ENCODE results near the gene TNFAIP2. TPM values are rescaled to one million over a fixed set of nuclear protein-coding genes. Genes with fewer than 3 reads are reported as not detected.

TNFAIP2 gene
- total RNA-seq, 1 donor from 2014 or later, result 1.0 TPM

DNA sequence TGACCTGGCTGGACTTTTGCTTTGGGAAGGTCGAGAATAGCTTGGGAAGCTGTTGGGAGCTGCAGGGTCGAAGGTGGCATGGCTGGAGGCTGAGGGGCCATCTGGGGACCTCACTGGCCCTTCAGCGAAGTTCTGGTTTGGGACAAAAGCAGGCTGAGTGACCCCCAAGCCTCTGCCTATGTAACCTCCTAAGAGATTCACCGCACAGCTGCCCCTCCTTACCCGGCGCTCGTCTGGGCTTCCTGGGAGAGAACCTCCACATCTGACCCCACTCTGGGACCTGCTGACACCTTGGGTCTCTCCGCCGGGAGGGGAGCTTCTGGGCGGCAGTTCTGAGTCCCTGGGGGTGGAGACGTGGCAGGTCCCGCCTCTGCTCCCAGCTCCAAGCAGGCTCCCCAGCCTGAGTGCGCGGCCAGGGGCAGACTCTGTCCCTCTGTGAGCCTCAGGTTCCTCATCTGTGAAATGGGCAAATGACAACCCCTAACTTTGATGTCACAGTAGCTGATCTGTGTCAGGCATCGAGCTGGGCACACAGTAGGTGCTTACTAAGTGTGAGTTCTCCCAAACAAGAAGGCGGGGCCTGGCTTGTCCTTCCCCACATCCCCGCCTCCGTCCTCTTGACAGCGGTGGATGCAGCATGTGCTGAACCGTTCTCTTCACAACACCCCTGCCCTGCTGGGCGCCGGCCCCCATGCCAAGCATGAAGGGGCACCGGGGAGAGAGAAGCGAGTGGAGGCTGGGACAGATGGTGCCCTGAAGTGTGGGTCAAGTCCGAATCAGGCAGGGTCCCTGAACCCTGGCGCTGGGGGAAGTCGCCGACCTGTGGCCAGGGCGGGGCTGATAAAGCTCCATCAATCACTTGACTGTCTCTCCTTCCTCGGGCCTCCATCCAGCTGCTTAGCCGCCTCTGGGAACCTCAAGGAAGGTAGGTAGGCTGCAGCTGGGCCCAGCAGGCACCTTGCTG, 25.0 kb upstream of the TNFAIP2 start:
- Mint-ChIP-seq H3K4me3 (ENCODE audit: low read depth) (no peak overlapping the region), H3K27ac (no peak overlapping the region), H3K36me3 (ENCODE audit: low read depth) (no peaks in the 10 kb centered on the region), H3K27me3 (ENCODE audit: low read depth) (peaks cover 8% of the 10 kb centered on the region), H3K4me1 (ENCODE audit: low read depth) (no peaks in the 10 kb centered on the region), H3K9me3 (no peaks in the 10 kb centered on the region)
- DNase-seq (ENCODE audit: low spot score), result no peak
- intact Hi-C loops (cut with micrococcal nuclease), result no loop called here

GRCh38 chr14:103099081-103099732, 24.1 kb upstream of the TNFAIP2 start:
- H3K36me3 Mint-ChIP-seq (ENCODE audit: low read depth), result no peaks in the 10 kb centered on the region
- no peak for DNase-seq (ENCODE audit: low spot score)

GRCh38 chr14:103099733-103100280, 23.5 kb upstream of the TNFAIP2 start:
- DNase-seq (ENCODE audit: low spot score), result no peak
- Mint-ChIP-seq H3K36me3 (ENCODE audit: low read depth) (no peaks in the 10 kb centered on the region), H3K27me3 (ENCODE audit: low read depth) (peaks cover 13% of the 10 kb centered on the region), H3K4me1 (ENCODE audit: low read depth) (no peaks in the 10 kb centered on the region), H3K27ac (no peak overlapping the region), H3K9me3 (no peaks in the 10 kb centered on the region), H3K4me3 (ENCODE audit: low read depth) (no peak overlapping the region)
- intact Hi-C loops (cut with micrococcal nuclease), result no loop called here

More at GRCh38 chr14:103099081-103099732, 24.1 kb upstream of the TNFAIP2 start:
- Mint-ChIP-seq H3K27ac (no peak overlapping the region), H3K27me3 (ENCODE audit: low read depth) (peaks cover 12% of the 10 kb centered on the region), H3K4me3 (ENCODE audit: low read depth) (no peak overlapping the region), H3K9me3 (no peaks in the 10 kb centered on the region), H3K4me1 (ENCODE audit: low read depth) (no peaks in the 10 kb centered on the region)
- intact Hi-C loops (cut with micrococcal nuclease), result no loop called here

DNA sequence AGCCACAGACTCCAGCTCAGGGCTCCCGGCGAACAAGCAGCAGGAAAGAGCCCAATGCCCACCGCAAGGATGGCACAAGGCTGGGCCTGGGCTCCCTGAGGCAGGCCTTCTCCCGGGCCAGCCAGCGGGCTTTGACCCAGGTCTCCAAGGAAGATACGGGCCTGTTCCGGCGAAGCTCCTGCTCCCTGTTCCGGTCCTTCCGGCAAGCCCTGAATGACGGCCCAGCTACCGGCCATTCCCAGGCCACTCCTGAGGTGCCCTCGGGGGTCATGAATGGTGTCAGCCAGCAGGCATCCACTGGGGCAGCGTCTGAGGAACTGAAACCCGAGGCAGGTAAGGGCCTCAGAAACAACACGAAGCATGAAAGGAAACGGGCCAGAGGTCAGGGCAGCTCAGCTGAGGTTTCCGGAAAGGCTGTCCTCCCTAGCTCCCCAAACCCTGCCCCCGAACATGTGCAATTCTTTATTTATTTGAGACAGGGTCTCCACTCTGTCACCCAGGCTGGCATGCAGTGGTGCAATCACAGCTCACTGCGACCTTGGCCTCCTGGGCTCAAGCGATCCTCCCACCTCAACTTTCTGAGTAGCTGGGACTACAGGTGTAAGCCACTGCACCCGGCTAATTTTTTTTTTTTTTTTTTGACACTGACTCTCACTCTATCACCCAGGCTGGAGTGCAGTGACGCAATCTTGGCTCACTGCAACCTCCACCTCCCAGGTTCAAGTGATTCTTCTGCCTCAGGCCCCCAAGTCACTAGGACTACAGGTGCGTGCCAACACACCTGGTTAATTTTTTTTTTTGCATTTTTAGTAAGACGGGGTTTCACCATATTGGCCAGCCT, 22.8 kb upstream of the TNFAIP2 start:
- H3K4me1 Mint-ChIP-seq (ENCODE audit: low read depth), result peaks cover 3% of the 10 kb centered on the region
- H3K4me3 Mint-ChIP-seq (ENCODE audit: low read depth), result no peak overlapping the region
- peaks cover 19% of the 10 kb centered on the region for H3K27me3 Mint-ChIP-seq (ENCODE audit: low read depth)
- intact Hi-C loops (cut with micrococcal nuclease), result no loop called here
- DNase-seq (ENCODE audit: low spot score), result no peak
- no peak overlapping the region for H3K27ac Mint-ChIP-seq
- no peaks in the 10 kb centered on the region for H3K9me3 Mint-ChIP-seq
- no peaks in the 10 kb centered on the region for H3K36me3 Mint-ChIP-seq (ENCODE audit: low read depth)

DNA sequence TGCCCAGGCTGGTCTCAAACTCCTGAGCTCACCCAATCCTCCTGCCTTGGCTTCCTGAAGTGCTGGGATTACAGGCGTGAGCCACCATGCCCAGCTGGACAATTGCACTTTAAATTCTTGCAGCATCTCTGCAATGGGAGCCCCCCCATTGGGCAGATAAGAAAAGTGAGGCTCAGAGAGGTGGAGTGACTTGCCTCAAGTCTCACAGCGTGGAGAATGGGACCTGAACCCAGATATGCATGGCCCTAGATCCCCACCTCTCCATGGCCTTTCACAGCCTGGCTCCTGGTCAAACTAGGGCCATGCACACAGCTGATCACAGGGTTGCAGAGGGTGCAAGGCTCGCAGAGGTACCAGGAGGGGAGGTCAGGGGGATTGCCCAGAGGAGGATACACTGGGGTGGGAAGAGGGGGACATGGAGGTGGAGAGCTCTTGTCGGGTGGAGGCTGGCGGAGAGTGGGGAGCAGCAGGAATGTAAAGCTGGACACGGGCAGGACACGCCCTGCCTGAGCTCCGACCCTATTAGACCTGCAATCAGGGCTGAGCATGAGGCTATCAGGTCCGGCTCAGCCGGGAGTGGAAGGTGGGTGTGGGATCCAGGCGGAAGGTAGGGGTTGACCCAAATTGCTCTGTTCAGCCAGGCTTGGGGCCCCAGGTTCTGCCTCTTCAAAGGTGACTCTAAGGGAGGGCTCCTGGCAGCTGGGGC, 21.9 kb upstream of the TNFAIP2 start:
- H3K27me3 Mint-ChIP-seq (ENCODE audit: low read depth), result peaks cover 23% of the 10 kb centered on the region
- H3K9me3 Mint-ChIP-seq, result no peaks in the 10 kb centered on the region
- DNase-seq (ENCODE audit: low spot score), result no peak
- H3K36me3 Mint-ChIP-seq (ENCODE audit: low read depth), result no peaks in the 10 kb centered on the region
- intact Hi-C loops (cut with micrococcal nuclease), result no loop called here
- peaks cover 3% of the 10 kb centered on the region for H3K4me1 Mint-ChIP-seq (ENCODE audit: low read depth)
- H3K4me3 Mint-ChIP-seq (ENCODE audit: low read depth), result no peak overlapping the region
- H3K27ac Mint-ChIP-seq, result no peak overlapping the region

GRCh38 chr14:103101963-103102688, 21.1 kb upstream of the TNFAIP2 start:
- peaks cover 3% of the 10 kb centered on the region for H3K4me1 Mint-ChIP-seq (ENCODE audit: low read depth)
- no peak for DNase-seq (ENCODE audit: low spot score)
- H3K4me3 Mint-ChIP-seq (ENCODE audit: low read depth), result no peak overlapping the region
- no peak overlapping the region for H3K27ac Mint-ChIP-seq
- peaks cover 23% of the 10 kb centered on the region for H3K27me3 Mint-ChIP-seq (ENCODE audit: low read depth)
- intact Hi-C loops (cut with micrococcal nuclease), result no loop called here
- no peaks in the 10 kb centered on the region for H3K36me3 Mint-ChIP-seq (ENCODE audit: low read depth)
- H3K9me3 Mint-ChIP-seq, result no peaks in the 10 kb centered on the region

DNA sequence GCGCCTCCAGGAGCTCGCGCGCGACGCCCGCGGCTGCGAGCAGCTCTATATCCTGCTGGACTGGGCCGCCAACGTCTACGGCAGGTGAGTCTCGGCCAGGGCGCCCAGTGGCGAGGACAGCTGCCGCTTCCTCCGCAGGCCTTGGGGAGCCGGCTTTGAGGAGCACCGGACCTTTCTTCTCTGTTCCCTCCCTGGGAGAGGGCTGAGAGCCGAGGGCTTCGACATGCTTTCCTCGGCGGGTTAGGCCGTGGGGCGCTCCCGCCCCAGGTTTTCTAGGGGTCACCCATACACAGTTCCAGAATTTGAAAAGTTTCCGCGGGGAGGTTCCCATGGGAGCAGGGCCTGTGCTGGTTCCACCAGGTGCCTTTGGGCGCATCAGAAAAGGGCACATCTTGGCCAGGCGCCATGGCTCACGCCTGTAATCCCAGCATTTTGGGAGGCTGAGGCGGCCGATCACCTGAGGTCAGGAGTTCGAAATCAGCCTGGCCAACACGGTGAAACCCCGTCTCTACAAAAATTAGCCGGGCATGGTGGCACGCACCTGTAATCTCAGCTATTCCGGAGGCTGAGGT, 20.5 kb upstream of the TNFAIP2 start:
- Mint-ChIP-seq H3K27ac (no peak overlapping the region), H3K36me3 (ENCODE audit: low read depth) (no peaks in the 10 kb centered on the region), H3K4me3 (ENCODE audit: low read depth) (no peak overlapping the region), H3K27me3 (ENCODE audit: low read depth) (peaks cover 23% of the 10 kb centered on the region), H3K9me3 (no peaks in the 10 kb centered on the region), H3K4me1 (ENCODE audit: low read depth) (peaks cover 3% of the 10 kb centered on the region)
- intact Hi-C loops (cut with micrococcal nuclease), result no loop called here
- DNase-seq (ENCODE audit: low spot score), result no peak

DNA sequence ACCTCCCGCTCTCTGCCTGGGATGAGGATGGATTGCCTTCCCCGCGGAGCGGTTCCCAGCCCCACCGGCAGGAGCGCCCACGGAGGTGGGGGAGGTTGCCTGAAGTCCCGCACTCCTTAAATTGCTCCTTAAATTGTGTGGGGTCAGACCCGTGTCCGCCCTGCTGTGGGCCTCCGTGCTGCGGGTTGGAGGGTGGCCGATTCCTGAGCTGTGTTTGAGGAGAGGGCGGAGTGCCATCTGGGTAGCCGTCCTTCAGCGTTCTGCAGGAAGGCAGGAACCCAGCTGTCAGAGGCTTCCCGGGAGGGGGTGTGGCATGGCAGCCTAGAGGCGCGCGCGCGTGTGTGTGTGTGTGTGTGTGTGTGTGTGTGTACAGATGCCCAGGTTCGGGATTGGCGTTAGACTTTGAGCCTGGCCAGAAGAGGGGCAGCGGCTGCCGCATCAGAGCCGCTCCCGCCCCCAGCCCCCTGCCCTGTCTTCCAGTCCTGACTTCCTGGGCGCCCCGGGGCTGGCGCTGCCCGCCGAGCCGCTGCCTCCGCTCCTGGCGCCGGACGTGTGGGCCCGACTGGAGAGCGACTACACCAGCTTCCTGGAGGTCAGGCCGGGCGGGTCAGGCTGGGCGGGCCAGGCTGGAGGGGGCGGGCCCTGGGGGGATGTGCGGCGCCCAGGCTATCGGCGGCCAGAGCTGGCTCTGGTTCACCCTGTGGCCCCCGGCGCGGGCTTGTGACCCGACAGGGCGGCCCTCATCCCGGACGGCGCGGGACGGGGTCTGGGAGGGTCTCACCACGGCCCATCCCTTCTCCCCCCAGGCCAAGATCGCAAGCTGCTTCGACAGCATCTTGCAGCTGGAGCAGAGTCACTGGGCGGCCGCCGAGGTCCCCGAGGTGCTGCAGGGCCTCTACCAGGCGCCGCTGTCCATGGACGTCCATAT, 19.5 kb upstream of the TNFAIP2 start:
- intact Hi-C loops (cut with micrococcal nuclease), result loop anchor here (2.0 kb wide), 1 partner anchor 189 kb away; no protein-coding TSS in a partner anchor
- Mint-ChIP-seq H3K9me3 (no peaks in the 10 kb centered on the region), H3K4me3 (ENCODE audit: low read depth) (no peak overlapping the region), H3K4me1 (ENCODE audit: low read depth) (peaks cover 3% of the 10 kb centered on the region), H3K27me3 (ENCODE audit: low read depth) (peaks cover 23% of the 10 kb centered on the region), H3K36me3 (ENCODE audit: low read depth) (no peaks in the 10 kb centered on the region), H3K27ac (no peak overlapping the region)
- DNase-seq (ENCODE audit: low spot score), result no peak

DNA sequence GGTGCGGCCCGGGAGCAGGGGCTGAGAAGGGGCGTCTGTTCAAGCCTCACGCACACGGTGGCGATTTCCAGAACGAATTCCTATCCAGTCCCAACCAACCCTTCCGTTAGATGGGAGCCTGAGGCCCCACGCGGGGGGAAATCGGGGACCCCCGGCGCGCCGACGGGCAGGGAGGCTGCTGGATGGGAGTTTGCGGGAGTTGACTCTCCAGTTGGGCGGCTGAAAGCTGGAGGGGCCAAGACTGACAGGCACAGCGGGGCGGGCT, 18.9 kb upstream of the TNFAIP2 start:
- Mint-ChIP-seq H3K27me3 (ENCODE audit: low read depth) (peaks cover 23% of the 10 kb centered on the region), H3K4me3 (ENCODE audit: low read depth) (no peak overlapping the region), H3K27ac (no peak overlapping the region), H3K36me3 (ENCODE audit: low read depth) (no peaks in the 10 kb centered on the region), H3K4me1 (ENCODE audit: low read depth) (peaks cover 3% of the 10 kb centered on the region), H3K9me3 (no peaks in the 10 kb centered on the region)
- intact Hi-C loops (cut with micrococcal nuclease), result loop anchor here (2.0 kb wide), 1 partner anchor 188 kb away; no protein-coding TSS in a partner anchor
- DNase-seq (ENCODE audit: low spot score), result no peak

- H3K27ac Mint-ChIP-seq, result no peak overlapping the region
- peak; percentile 53 for DNase-seq (ENCODE audit: low spot score)
- H3K36me3 Mint-ChIP-seq (ENCODE audit: low read depth), result no peaks in the 10 kb centered on the region
- peaks cover 23% of the 10 kb centered on the region for H3K27me3 Mint-ChIP-seq (ENCODE audit: low read depth)
- intact Hi-C loops (cut with micrococcal nuclease), result loop anchor here (1.0 to 5.0 kb wide), 3 partner anchors 36 to 188 kb away; no protein-coding TSS in a partner anchor
- peaks cover 3% of the 10 kb centered on the region for H3K4me1 Mint-ChIP-seq (ENCODE audit: low read depth)
- H3K4me3 Mint-ChIP-seq (ENCODE audit: low read depth), result no peak overlapping the region
- H3K9me3 Mint-ChIP-seq, result no peaks in the 10 kb centered on the region
Measured at GRCh38 chr14:103104654-103105452, 18.4 kb upstream of the TNFAIP2 start.
